Right lobe of liver (tissue), 4 donors: Measurements from ENCODE around the gene PRIM2.
"Not testable (repeated sequence)": the region's sequence is repeated elsewhere in the genome, so short reads cannot be mapped to it uniquely, and the experiment has no call there.

ENCODE experiments used
- POLR2A ChIP-seq: fragments of 450-650 bp; IDR thresholded peaks from one replicate; pipeline ENCODE4 v1.6.1; 2017; ENCODE audit warnings: antibody characterized with exemption, mild to moderate bottlenecking
- TF ChIP-seq, protein P1 (sequence below), 4 donors: fragments of 200-600 bp in 3 of 4; fragments of 450-650 bp in 1 of 4; IDR thresholded peaks; one replicate each; pipeline versions ENCODE4 v1.5.1 to v1.8.0; 2016 to 2022; ENCODE audit warnings: antibody characterized with exemption in 4 of 4, mild to moderate bottlenecking in 2 of 4
- donor health status: DM: no; HTN: no; CAD: no.
- donor health status: DM: no; HTN: no; CAD: no.
- donor health status: DM: no; HTN: yes; CAD: no.

DNA sequence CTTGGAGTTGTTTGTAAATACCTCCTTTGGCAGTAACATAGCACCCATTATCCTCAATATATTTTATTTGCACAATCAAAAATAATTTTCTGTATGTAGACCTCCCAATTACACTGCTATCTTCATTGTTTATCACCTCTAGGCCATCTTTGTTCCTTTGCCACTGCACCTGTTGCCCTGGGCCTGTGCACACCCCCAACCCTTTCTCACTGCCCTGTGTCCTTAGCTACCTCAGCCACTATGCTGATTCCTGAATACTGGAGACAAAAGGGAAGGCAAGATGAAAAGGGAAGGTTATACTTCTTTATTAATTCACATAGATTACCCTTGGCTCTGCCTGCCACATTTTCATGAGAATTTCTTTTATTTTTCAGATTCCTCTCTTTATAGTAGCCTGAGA, 127.9 kb downstream of the PRIM2 start:
- TF ChIP-seq, protein P1, sequence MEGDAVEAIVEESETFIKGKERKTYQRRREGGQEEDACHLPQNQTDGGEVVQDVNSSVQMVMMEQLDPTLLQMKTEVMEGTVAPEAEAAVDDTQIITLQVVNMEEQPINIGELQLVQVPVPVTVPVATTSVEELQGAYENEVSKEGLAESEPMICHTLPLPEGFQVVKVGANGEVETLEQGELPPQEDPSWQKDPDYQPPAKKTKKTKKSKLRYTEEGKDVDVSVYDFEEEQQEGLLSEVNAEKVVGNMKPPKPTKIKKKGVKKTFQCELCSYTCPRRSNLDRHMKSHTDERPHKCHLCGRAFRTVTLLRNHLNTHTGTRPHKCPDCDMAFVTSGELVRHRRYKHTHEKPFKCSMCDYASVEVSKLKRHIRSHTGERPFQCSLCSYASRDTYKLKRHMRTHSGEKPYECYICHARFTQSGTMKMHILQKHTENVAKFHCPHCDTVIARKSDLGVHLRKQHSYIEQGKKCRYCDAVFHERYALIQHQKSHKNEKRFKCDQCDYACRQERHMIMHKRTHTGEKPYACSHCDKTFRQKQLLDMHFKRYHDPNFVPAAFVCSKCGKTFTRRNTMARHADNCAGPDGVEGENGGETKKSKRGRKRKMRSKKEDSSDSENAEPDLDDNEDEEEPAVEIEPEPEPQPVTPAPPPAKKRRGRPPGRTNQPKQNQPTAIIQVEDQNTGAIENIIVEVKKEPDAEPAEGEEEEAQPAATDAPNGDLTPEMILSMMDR (IDR thresholded peaks at IDR 0.05): not testable (repeated sequence)
- TF ChIP-seq POLR2A: not testable (repeated sequence)
